ENCODE measurements around the gene GRID1.

Gene GRID1

GRCh38 chr10:85620807-85621206 is 745.8 kb downstream of the GRID1 start:
- no peak for DNase-seq

GRCh38 chr10:85619832-85620231 is 746.8 kb downstream of the GRID1 start:
- DNase-seq = no peak

GRCh38 chr10:85618841-85619240 is 747.8 kb downstream of the GRID1 start:
- DNase-seq = no peak

GRCh38 chr10:85617751-85618546 is 748.6 kb downstream of the GRID1 start:
- no peak for DNase-seq

- no peak for DNase-seq
These were observed 751.0 kb downstream of the GRID1 start for GRCh38 chr10:85615556-85615955.

GRCh38 chr10:85614981-85615380 is 751.6 kb downstream of the GRID1 start:
- DNase-seq = no peak

GRCh38 chr10:85614566-85614965 is 752.0 kb downstream of the GRID1 start:
- no peak for DNase-seq

- no peak for DNase-seq
These were observed 753.2 kb downstream of the GRID1 start for GRCh38 chr10:85613391-85613790.

GRCh38 chr10:85612833-85613232 is 753.8 kb downstream of the GRID1 start:
- DNase-seq = no peak

GRCh38 chr10:85612378-85612775 is 754.2 kb downstream of the GRID1 start:
- peak in 1 of 2 donors; percentile 7 for DNase-seq

GRCh38 chr10:85611746-85612377 is 754.7 kb downstream of the GRID1 start:
- no peak for DNase-seq

- DNase-seq = no peak
These were observed 755.4 kb downstream of the GRID1 start for GRCh38 chr10:85611093-85611740.

GRCh38 chr10:85610381-85611092 is 756.1 kb downstream of the GRID1 start:
- DNase-seq = no peak

GRCh38 chr10:85609509-85609908 is 757.1 kb downstream of the GRID1 start:
- DNase-seq = no peak

GRCh38 chr10:85608706-85609105 is 757.9 kb downstream of the GRID1 start:
- DNase-seq = no peak

- DNase-seq = no peak
These were observed 759.4 kb downstream of the GRID1 start for GRCh38 chr10:85607043-85607695.

- DNase-seq = no peak
These were observed 760.2 kb downstream of the GRID1 start for GRCh38 chr10:85606401-85606800.

- no peak for DNase-seq
These were observed 761.7 kb downstream of the GRID1 start for GRCh38 chr10:85604884-85605283.

- no peak for DNase-seq
These were observed 762.4 kb downstream of the GRID1 start for GRCh38 chr10:85604136-85604725.

- no peak for DNase-seq
These were observed 763.2 kb downstream of the GRID1 start for GRCh38 chr10:85603151-85603940.

- no peak for DNase-seq
These were observed 763.9 kb downstream of the GRID1 start for GRCh38 chr10:85602713-85603112.

- DNase-seq = no peak
These were observed 764.3 kb downstream of the GRID1 start for GRCh38 chr10:85602306-85602705.

Data from activated CD4-positive, alpha-beta T cell treated with anti-CD3 and anti-CD28 coated beads for 4 hours (primary cell).